ELF-1 (cell line): Measurements from ENCODE around the gene HHATL.

Experiments
- DNase-seq: peaks from one replicate; pipeline ENCODE4 v3.0.0-alpha.2; 2016; ENCODE audit warnings: low read depth, low spot score

Gene HHATL, protein sequence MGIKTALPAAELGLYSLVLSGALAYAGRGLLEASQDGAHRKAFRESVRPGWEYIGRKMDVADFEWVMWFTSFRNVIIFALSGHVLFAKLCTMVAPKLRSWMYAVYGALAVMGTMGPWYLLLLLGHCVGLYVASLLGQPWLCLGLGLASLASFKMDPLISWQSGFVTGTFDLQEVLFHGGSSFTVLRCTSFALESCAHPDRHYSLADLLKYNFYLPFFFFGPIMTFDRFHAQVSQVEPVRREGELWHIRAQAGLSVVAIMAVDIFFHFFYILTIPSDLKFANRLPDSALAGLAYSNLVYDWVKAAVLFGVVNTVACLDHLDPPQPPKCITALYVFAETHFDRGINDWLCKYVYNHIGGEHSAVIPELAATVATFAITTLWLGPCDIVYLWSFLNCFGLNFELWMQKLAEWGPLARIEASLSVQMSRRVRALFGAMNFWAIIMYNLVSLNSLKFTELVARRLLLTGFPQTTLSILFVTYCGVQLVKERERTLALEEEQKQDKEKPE

DNA sequence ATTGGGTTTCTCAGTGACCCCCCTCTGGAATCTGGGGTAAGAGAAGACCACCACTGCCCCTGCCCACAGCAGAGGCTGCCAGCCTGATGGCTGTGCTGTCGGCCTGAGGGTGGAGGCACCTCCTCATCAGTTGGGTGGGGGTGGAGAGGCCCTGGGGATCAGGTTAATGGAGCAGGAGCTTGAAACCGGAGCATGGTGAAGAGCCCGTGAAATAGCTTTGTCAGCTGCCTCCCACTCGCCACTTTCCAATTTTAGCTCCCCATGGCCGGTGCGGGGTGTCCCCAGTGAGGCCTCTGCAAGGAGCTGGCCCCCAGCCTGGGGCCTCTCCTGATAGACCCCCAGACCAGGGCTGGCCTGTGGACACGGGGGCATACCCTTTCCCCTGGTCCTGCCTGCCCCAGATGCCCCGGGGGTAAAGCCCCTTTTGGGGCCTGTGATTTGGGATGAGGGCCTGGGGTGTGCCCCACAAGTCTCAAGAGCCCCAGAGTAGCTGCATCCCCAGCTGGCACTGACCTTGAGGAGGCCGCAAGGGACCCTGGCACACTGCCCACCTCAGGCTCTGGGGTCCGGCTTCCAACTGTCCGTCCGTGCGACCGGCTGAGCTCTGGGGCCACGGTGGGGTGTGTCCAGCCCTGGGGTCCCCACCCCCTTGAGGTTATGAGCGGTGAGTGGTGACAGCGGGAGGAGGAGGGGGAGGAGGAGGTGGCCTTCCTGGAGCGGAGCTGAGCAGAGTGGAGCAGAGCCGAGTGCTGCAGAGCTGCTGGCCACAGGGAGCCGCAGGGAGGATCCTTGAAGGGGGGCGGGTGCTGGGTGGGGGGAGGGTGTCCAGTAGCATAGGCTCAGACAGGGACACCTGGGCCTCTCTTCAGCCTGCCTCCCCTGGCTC lies at the start of gene HHATL:
TSS of gene HHATL (minus strand) at position 733 of the 886 bp plus-strand sequence. CDS start 1,972 bp downstream, outside the sequence.
- no peak for DNase-seq

GRCh38 chr3:42751609-42752008 lies 49.0 kb upstream of the HHATL start:
- peak; percentile 55 for DNase-seq

DNA sequence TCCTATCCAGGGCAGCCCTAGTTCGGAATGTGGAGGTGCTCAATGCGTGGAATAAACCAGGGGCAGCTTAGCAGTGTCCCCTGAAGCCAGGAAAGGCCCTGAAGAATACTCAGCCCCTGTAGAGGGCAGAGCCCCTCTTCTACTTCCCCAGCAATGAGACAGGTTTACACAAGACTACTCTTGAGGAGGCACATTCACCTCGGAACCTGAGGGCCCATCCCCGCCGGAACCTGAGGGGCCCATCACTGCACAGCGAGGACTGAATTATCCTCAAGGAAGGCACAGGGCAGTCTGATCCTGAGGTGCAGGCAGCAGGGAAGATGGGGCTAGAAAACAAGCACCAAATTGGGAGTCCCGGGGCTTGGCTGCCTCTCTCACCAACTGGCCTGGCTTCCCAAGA lies 48.2 kb upstream of the HHATL start:
- DNase-seq: no peak

- peak; percentile 94 for DNase-seq
Observed at GRCh38 chr3:42749753-42750231, 47.2 kb upstream of the HHATL start.

DNA sequence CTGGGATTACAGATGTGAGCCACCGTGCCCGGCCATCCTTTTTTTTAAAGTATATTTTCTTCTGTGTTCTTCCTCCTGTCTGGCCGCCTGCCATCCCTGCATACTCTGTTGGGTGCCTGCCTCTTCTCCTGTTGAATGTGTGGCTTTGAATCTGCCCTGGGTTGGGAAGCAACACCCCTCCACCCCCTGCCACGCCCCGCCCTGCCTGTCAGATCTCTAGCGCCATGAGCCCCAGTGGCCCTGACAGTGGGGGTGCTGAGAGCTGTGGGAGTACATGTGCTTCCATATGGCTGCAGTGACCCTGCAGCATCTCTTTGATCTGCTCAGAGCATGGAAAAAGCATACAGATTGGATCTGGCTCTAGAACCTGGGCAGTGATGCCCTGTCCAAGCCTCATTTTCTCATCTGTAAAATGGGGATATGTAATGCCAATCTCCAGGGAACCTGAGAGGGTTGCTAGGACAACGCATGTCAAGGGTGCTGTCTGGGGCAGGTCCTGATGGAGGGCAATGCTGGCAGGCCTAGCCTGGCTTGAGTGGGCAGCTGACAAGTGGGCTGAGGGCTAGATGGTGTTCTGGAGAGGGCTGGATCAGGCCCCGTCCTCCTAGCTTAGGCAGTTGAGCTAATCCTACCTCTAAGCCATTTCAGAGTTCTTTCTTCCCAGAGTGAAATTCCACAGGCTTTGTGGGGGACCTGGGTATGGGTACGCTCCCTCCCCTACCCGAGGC lies 46.6 kb upstream of the HHATL start:
- no peak for DNase-seq

DNA sequence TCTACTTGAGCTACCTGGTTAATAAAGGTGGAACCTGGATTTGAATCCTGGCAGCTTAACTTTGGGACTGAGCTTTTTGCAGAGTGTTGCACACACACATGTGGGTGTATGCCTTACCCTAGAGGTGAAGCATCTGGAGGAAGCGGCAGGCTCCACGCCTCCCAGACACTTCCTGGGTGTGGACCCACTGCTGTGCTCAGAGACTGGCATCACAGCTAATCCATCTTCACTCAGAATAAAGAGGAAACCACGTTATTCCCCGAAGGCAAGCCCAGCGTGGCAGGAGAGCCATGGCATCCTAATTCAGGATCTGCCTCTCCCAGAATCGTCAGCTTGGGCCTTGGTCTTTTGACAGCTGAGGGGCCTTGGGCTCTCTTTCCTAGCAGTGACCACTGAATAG lies 45.0 kb upstream of the HHATL start:
- no peak for DNase-seq

DNA sequence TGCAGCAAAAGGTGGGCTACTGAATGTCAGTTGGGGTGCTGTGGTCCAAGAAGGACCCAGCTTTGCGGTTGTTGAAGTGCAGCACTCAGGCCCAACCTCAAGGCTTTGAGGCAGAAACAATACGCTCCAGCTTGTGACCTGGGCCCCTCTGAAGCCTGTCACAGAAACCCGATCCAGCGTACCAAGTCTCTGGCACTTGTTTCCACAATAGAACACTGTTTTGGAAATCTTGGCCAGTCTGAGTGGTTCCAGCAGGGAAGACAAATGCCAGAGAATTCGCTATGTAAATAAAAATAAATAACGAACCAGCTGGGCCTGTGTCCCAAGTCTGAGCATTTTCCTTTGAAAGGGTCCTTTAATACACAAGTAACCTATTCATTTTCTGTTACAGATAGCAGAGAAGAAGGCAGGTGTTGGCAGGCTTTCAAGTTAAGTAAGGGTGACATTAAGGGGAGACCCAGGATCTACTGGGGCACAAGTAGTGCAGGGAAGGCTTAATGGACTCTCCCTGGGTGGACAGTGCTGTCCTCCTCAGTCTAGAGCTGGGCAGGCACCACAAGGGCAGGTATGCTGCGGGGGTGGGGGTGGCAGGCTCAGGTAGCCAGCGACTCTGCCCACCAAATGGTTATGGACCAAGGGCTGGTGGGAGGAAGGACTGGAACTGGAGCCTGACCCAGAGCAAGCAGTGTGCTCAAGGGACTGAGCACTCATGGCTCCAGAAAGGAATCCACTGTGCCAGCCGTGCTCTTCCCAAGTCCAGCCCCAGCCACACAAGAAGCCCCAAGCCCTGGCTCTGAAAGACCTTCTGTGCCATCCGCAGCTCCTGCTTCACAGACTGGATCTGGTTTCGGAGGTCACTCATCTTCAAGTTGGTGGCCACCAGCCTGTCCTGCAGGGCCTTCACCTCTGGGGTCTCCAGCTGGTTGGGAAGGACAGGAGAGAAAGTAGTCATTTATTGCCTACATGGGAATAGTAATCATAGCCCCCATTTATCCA lies 44.2 kb upstream of the HHATL start:
- DNase-seq: peak; percentile 51

GRCh38 chr3:42745776-42746454 lies 43.3 kb upstream of the HHATL start:
- peak; percentile 49 for DNase-seq

DNA sequence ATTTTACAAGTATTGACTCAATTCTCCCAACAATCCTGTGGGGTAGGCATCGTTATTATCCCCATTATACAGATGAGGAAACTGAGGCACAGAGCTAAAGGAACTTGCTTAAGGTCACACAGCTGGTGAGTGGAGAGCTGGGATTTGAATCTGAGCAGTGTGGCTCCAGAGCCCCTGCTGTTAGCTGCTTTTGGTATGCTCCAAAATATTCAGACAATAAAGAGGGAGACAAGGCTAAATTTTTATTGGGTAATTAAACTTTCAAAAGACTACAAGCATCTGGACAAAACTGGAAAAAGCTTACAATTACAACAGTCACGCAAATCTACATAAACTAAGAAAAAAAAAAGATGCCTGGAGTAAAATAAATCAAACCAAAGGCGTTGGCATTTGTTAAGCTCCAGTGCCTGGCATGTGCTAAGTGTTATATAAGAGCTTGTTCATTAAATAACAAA lies 42.7 kb upstream of the HHATL start:
- DNase-seq: no peak

GRCh38 chr3:42743204-42743995 lies 40.8 kb upstream of the HHATL start:
- no peak for DNase-seq

DNA sequence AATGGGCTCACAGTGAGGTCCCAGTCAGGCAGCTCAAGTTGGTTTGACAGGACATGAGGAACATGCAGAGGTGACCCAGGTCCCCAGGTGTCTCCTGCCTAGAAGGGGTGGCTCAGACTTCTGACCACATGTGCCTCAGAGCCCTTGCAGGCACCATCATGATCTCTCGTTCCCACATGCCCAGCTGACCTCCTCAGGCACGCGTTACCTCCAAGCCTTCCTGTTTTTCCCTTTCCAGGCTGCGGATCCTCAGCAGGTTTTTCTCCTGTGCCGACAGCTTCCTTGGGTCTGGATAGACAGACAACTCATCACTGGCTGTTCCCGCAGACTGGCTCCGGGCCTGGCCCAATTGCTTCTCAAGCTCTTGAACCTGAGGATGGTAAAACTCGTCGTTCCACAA lies 40.1 kb upstream of the HHATL start:
- no peak for DNase-seq

- DNase-seq: no peak
Observed at GRCh38 chr3:42742259-42742658, 39.7 kb upstream of the HHATL start.

DNA sequence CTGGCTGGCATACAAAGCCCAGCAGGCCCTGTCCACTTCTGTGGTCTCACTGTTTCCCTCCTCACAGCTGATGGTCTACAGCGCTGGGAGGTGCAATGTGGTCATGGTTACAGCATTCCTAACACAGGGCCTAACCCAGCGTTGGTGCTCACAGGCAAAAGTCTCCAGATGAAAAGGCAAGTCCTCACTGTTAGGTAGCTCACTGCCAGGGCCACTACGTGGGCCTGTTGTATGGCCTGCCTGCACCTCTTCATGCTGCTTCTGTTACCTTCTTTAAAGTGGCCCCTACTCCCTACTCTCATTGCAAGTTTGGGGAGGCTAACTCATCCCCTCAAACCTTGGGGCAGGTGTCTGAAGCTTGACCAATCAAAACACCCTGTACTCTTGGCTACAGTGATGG lies 39.2 kb upstream of the HHATL start:
- no peak for DNase-seq

DNA sequence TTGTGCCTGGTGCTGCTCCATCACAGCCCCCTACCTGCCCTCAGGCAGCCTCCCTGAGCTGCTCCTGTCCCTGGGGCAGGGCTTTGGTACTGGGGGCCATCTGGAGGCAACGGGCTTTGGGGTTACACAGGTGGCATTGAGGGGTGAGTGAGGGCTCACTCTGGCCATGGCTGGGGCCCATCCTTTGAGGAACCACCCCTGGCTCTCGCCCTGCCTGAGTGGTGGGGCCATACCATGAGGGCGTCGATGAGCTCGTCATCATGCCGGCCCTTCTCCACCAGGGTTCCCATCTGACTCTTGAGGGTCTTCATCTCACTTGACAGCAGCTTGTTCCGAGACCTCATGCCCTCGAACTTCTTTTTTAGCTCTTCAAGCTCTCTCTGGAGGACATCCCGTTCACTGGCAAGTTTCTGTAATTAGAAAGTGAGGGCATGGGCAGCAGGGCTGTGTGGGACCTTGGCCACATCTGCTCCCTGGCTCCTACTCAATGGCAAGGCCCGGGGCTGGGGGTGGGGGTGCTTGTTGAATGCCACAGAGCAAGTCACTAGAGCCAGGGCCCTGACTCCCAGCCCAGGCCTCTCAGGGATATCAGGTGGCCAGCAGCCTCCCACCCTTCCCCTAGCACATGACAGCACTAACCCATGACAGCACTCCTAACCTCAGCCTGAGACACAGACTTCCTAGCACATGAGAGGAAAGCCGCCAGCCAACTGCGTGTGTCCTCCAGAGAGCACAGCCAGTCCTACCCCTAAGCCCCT lies 37.0 kb upstream of the HHATL start:
- peak; percentile 44 for DNase-seq

GRCh38 chr3:42736531-42736930 lies 33.9 kb upstream of the HHATL start:
- no peak for DNase-seq

DNA sequence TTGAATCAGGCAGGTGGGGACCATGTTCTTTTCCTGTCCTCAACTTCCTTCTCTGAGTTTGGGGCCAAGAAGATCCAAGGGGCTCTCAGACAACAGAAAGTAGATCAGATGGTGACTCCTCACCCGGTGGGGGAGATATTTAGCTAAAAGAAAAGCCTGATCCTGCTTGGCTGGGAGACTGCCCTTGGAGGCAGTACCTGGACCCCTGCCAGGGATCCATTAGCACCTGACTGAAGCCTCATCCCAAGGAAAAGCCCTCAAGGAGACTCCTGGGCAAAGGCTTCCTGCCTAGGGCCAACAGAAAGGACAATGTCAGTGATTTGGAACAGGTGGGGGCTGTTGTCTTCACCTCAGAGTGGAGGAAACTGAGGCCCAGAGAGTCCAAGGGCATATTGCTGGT lies 33.5 kb upstream of the HHATL start:
- peak; percentile 58 for DNase-seq

DNA sequence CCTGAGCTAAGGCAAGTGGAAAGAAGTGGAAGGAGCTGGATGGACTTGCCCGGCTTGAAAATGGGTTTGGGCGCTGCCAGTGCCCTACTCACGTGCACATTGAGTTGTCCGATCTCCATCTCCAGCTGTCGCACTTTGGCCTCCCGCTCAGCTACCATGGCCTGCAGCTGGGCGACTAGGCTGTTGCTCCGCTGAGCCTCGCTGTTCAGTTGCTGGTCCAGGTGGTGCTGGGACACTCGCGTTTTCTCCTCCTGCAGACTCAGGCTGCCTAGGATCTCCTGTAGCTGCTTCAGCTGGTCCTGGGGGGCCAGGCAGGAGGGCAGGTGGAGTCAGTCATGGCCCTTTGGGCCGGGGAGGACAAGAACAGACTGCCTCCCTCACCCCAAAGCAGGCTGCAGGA lies 33.0 kb upstream of the HHATL start:
- no peak for DNase-seq

DNA sequence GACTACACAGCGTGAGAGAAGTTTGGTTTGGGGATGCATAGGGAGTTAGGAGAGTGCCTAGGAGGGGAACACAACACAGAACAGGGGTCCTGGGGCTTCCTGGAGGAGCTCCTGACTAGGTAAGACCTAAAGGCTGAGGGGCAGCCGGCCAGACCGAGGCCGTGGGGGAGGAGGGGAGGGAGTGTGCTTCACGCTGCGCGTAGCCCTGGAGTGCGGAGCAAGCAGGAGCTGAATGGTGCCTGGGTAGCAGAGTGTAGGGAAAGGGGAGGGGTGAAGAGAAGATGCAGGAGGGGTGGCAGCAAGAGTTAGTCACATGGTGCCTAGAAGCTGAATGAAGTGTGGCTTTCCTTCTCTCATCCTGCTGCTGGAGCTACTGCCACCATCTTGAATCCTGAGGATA lies 32.4 kb upstream of the HHATL start:
- DNase-seq: no peak
